GM12875 (cell line): Measurements from ENCODE around the gene GSE1.

Experiments
- H3K4me3 ChIP-seq: one replicate; pipeline ENCODE4 v1.5.1; 2011; ENCODE audit warnings: low read depth, low read length, control low read depth
- TF ChIP-seq, protein P1 (sequence below): IDR thresholded peaks from 2 replicates; pipeline ENCODE4 v1.5.1; 2011; ENCODE audit warnings: low read depth, mild to moderate bottlenecking, control low read depth, inconsistent platforms, low read length, moderate library complexity, borderline replicate concordance; ENCODE audit not compliant: insufficient read depth

GSE1 gene

DNA sequence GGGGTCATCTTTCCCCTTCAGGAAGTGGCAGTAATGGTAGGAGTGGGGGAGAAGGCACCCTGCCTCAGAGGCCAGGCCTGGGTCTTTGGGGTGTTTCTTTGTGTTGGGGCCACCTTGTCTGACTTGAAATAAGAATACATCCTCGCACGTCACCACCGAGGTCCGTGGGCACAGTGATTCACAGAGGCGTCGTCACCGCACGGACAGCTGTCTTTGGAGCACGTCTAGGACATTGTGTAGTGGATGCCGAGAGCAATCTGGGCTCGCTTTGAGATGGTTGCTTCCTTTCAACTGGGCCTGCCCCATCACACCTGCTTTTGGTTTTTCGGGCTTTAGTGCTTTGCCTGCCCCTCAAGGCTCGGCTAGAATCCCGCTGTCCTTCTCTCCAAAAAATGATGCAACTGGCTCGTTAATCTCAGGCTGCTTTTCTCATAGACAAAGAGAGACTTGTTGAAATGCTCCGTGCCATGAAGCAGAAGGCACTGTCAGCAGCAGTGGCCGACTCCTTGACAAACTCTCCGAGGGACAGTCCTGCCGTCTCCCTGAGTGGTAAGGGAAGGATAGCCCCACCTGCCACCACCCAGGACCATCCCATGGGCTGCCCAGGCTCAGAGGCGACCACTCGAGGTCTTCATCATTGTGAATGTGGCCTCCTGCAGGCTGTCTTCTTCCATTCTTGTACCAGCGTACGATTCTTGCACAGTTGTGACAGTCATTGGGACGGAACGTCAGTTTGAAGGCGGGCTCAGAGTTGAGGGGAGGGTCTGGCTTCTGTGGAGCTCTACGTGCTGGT lies 51.7 kb downstream of the GSE1 start:
- TF ChIP-seq, protein P1, sequence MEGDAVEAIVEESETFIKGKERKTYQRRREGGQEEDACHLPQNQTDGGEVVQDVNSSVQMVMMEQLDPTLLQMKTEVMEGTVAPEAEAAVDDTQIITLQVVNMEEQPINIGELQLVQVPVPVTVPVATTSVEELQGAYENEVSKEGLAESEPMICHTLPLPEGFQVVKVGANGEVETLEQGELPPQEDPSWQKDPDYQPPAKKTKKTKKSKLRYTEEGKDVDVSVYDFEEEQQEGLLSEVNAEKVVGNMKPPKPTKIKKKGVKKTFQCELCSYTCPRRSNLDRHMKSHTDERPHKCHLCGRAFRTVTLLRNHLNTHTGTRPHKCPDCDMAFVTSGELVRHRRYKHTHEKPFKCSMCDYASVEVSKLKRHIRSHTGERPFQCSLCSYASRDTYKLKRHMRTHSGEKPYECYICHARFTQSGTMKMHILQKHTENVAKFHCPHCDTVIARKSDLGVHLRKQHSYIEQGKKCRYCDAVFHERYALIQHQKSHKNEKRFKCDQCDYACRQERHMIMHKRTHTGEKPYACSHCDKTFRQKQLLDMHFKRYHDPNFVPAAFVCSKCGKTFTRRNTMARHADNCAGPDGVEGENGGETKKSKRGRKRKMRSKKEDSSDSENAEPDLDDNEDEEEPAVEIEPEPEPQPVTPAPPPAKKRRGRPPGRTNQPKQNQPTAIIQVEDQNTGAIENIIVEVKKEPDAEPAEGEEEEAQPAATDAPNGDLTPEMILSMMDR: no peak

DNA sequence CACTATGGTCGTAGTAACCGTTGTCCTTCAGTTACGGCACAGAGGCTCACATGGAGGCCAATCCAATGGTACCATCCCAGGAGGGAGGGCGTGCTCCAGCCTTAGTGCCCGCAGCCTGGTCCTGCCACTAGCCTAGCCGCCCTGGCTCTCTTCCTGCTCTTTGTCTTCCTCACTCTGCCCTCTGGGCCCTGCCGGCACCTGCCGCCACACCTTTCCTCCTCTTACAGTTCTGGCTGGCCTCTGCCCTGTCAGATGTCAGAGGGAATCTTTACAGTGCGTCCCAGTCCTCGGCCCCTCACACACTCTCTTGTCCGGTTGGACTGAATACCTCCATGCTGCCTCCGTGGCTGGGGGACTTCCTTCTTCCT lies 52.2 kb downstream of the GSE1 start:
- TF ChIP-seq, protein P1: no peak
- no peak overlapping the region for H3K4me3 ChIP-seq

More for the DNA sequence above, 51.7 kb downstream of the GSE1 start:
- H3K4me3 ChIP-seq: no peak overlapping the region

DNA sequence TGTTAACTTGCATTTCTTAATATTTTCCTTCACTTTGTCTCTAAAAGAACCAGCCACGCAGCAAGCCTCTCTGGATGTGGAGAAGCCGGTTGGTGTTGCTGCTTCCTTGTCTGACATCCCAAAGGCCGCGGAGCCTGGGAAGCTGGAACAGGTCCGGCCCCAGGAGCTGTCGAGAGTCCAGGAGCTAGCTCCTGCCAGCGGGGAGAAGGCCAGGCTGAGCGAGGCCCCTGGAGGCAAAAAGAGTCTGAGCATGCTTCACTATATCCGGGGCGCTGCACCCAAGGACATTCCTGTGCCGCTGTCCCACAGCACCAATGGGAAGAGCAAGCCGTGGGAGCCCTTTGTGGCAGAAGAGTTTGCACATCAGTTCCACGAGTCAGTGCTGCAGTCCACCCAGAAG lies 52.8 kb downstream of the GSE1 start:
- H3K4me3 ChIP-seq: no peak overlapping the region
- TF ChIP-seq, protein P1: no peak

DNA sequence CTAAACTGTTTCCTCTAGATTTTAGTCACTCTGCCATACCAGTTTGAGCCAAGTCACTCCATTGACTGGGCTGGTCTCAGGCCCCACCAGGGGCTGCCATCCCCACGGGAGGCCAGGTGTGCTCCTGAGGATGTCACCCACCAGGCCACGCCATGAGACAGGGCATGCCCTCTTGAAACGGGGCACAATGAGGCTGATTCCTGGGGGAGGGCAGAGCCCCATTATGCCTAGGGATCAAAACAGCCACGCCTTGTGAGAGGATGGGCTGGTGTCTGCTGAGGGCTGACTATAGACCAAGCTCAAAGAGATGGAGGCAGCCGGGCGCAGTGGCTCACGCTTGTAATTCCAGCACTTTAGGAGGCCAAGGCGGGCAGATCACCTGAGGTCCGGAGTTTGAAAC lies 54.1 kb downstream of the GSE1 start:
- TF ChIP-seq, protein P1: no peak
- H3K4me3 ChIP-seq: no peak overlapping the region

DNA sequence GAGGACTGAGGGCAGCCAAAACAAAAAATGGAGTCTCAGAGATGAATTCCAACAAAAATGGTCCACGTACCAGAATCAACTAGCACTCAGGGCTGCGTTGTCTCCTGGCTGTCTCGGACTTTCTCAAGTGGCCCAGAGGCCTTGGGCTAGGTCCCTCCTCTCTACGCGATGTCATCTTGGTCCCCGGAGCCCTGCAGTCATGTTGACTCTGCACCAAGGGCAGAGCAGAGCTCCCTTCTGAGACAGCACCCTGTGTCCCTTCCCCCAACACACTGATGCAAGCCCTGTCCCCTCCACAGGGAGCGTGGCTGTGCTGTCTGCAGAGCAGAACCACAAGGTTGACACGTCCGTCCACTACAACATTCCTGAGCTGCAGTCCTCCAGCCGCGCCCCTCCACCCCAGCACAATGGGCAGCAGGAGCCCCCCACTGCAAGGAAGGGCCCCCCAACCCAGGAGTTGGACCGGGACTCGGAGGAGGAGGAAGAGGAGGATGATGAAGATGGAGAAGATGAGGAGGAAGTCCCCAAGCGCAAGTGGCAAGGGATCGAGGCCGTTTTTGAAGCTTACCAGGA lies 54.8 kb downstream of the GSE1 start:
- no peak overlapping the region for H3K4me3 ChIP-seq
- TF ChIP-seq, protein P1: no peak

DNA sequence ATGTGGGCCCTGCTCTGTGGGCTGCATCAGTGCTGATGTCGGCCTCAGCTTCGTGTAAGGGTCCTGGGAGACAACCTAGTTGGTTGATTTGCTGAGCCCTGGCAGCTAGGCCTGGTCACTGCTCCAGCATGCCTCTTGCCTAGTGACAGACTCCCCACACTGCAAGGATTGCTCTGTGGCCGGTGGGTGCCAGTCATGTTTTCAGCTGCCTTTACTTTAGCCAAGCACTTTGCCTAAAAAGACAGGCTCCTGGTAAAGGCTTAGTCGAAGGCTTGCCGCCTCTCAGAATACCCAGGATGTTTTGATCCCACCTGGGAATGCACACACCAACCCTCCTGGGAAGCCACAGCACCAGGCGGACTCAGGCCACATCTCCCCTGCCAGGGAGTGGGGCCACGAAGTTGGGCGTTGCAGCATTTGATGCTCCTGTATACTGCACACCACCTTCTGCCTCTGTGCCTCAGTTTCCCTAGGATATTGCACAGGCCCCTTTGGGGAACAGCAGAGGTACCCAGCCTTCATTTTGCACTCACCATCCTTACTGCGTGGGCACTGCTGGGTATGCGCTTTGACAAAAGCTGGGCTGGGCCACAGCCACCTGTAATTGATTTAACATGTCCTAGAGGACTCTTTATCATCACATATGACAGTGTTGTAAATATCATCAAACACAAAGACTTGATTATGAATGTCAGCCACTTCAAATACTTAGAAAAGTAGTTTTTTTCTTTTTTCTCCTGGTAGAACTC lies 55.7 kb downstream of the GSE1 start:
- TF ChIP-seq, protein P1: no peak
- H3K4me3 ChIP-seq: no peak overlapping the region
